HepG2 (cell line): ENCODE results near the gene RAET1E. TPM values are rescaled to one million over a fixed set of nuclear protein-coding genes. Genes with fewer than 3 reads are reported as not detected.

Source experiments
- CENPT ChIP-seq: sonication (generic); formaldehyde crosslinking; IDR thresholded peaks from 2 replicates; pipeline ENCODE4 v1.8.0; 2022; ENCODE audit warnings: low read depth, mild to moderate bottlenecking, moderate library complexity, missing genetic modification reagents
- CREB3 ChIP-seq: sonication (generic); formaldehyde crosslinking; IDR thresholded peaks from 2 replicates; pipeline ENCODE4 v1.5.0; 2020; ENCODE audit warnings: missing genetic modification reagents
- GLMP ChIP-seq: sonication (generic); formaldehyde crosslinking; IDR thresholded peaks from 2 replicates; pipeline ENCODE4 v1.9.0; 2021; ENCODE audit warnings: missing genetic modification reagents, mild to moderate bottlenecking, borderline replicate concordance
- NR2F1 ChIP-seq, 2 experiments: fragments of 450-650 bp in 1 of 2; formaldehyde crosslinking in 1 of 2; IDR thresholded peaks; 2 replicates each; pipeline versions ENCODE4 v1.5.0 to v1.6.1; 2016 to 2020; ENCODE audit warnings: mild to moderate bottlenecking in 1 of 2, missing compliant biosample characterization in 1 of 2, missing genetic modification reagents in 1 of 2, moderate library complexity in 1 of 2
- NR3C1 ChIP-seq: sonication (generic); formaldehyde crosslinking; IDR thresholded peaks from 2 replicates; pipeline ENCODE4 v1.4.0; 2020; ENCODE audit warnings: missing genetic modification reagents
- RBM22 ChIP-seq: fragments of 200-400 bp; formaldehyde crosslinking; optimal IDR thresholded peaks from 2 replicates; pipeline ENCODE3; 2017; ENCODE audit warnings: mild to moderate bottlenecking, low read length, moderate library complexity
- REPIN1 ChIP-seq: sonication (generic); formaldehyde crosslinking; IDR thresholded peaks from 2 replicates; pipeline ENCODE4 v1.8.0; 2022; ENCODE audit warnings: missing genetic modification reagents, low read depth, mild to moderate bottlenecking, borderline replicate concordance
- SP140L ChIP-seq: sonication (generic); formaldehyde crosslinking; IDR thresholded peaks from 2 replicates; pipeline ENCODE4 v1.4.0; 2020; ENCODE audit warnings: missing genetic modification reagents, borderline replicate concordance
- SRSF1 ChIP-seq: fragments of 200-400 bp; formaldehyde crosslinking; optimal IDR thresholded peaks from 2 replicates; pipeline ENCODE3; 2017; ENCODE audit warnings: mild to moderate bottlenecking, low read depth, low read length, moderate library complexity
- ZBTB2 ChIP-seq: sonication (generic); formaldehyde crosslinking; IDR thresholded peaks from 2 replicates; pipeline ENCODE4 v1.8.0; 2022; ENCODE audit warnings: low read depth, missing genetic modification reagents
- ZFP41 ChIP-seq: sonication (generic); formaldehyde crosslinking; IDR thresholded peaks from 2 replicates; pipeline ENCODE4 v1.4.0; 2020; ENCODE audit warnings: mild to moderate bottlenecking, missing genetic modification reagents, borderline replicate concordance
- ZNF281 ChIP-seq: sonication (generic); formaldehyde crosslinking; IDR thresholded peaks from 2 replicates; pipeline ENCODE4 v1.4.0; 2020; ENCODE audit warnings: missing genetic modification reagents, borderline replicate concordance
- ZNF546 ChIP-seq: sonication (generic); formaldehyde crosslinking; conservative IDR thresholded peaks from 2 replicates; pipeline ENCODE4 v1.8.1; 2023; ENCODE audit warnings: mild to moderate bottlenecking, missing genetic modification reagents
- ZNF558 ChIP-seq: sonication (generic); formaldehyde crosslinking; IDR thresholded peaks from 2 replicates; pipeline ENCODE4 v1.9.0; 2022; ENCODE audit warnings: mild to moderate bottlenecking, missing genetic modification reagents, borderline replicate concordance
- ZNF790 ChIP-seq: sonication (generic); formaldehyde crosslinking; IDR thresholded peaks from 2 replicates; pipeline ENCODE4 v1.8.0; 2022; ENCODE audit warnings: missing genetic modification reagents, mild to moderate bottlenecking, borderline replicate concordance
- polyA plus RNA-seq, 8 experiments: library from polyadenylated mRNA; depleted of rRNA in 3 of 8; stranded (reverse) in 7 of 8; unstranded in 1 of 8; fragments of >200 nt; fragmentation: Illumina TruSeq in 4 of 8; extraction: Trizol in 4 of 8; gene quantifications; 2 replicates each; pipeline versions ENCODE4 v1.2.1 to v1.2.3, GENCODE V29; 2011 to 2016; ENCODE audit warnings: low read depth in 4 of 8, missing spikeins in 1 of 8, mixed read lengths in 1 of 8; ENCODE audit not compliant: insufficient read depth in 1 of 8
- total RNA-seq, 5 experiments: library from RNA; depleted of rRNA; stranded (reverse); fragments of >200 nt; fragmentation: Illumina TruSeq; extraction: Trizol; gene quantifications; 2 replicates each; pipeline ENCODE4 v1.2.3, GENCODE V29; 2016; ENCODE audit warnings: low read depth in 1 of 5
- TF ChIP-seq, protein P1 (sequence below): sonication (generic); formaldehyde crosslinking; IDR thresholded peaks from 2 replicates; pipeline ENCODE4 v1.4.0; 2020; ENCODE audit warnings: mild to moderate bottlenecking, missing genetic modification reagents, borderline replicate concordance

Gene RAET1E
- total and polyA plus RNA-seq, 2 of the 13 experiments (the other 11 are each of a cell fraction or from before 2014, with no cell fraction given): not detected

DNA sequence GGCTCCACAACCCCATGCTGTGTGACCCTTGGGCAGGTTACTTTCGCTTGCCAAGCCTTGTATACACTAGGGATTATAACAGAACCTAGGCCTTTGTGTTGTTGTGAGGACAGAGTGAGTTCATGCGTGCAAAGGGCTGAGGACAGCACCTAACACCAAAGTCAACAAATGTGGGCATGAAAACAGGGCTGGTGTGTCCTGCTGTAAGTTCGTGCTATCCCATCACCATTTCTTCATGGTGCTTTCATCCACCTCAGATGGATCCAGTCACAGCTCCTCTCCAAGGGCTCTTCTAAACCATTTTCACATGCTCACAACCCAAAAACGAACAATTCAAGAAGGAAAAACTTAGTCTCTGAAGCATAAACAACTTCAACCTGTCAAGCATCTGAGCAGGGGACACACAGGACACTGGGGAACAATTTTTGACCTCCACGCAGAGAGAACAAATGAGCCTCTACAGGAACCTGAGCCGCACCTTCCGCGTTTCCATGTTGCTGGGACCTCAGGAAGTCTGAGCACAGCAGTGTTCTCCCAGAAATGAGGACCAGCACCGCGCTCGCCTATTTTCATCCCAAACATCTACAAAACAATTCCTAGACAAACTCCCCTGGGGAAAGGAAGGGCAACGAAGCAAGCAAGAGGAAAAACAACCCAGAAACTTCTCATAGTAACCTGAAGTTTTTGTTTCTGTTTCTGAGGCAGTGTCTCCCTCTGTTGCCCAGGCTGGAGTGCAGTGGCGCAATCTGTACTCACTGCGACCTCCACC is 36.9 kb downstream of the RAET1E start (continued):
- TF ChIP-seq GLMP (CRISPR knock-in tag): no peak
- TF ChIP-seq CENPT (CRISPR knock-in tag): no peak
- TF ChIP-seq SP140L (CRISPR knock-in tag): no peak
- no peak for TF ChIP-seq RBM22
- TF ChIP-seq ZNF546 (CRISPR knock-in tag): no peak
- TF ChIP-seq NR2F1 (CRISPR knock-in tag; IDR thresholded peaks at IDR 0.05): peak; percentile 58 to 67; a peak in 3 of 4 replicates
- TF ChIP-seq, protein P1, sequence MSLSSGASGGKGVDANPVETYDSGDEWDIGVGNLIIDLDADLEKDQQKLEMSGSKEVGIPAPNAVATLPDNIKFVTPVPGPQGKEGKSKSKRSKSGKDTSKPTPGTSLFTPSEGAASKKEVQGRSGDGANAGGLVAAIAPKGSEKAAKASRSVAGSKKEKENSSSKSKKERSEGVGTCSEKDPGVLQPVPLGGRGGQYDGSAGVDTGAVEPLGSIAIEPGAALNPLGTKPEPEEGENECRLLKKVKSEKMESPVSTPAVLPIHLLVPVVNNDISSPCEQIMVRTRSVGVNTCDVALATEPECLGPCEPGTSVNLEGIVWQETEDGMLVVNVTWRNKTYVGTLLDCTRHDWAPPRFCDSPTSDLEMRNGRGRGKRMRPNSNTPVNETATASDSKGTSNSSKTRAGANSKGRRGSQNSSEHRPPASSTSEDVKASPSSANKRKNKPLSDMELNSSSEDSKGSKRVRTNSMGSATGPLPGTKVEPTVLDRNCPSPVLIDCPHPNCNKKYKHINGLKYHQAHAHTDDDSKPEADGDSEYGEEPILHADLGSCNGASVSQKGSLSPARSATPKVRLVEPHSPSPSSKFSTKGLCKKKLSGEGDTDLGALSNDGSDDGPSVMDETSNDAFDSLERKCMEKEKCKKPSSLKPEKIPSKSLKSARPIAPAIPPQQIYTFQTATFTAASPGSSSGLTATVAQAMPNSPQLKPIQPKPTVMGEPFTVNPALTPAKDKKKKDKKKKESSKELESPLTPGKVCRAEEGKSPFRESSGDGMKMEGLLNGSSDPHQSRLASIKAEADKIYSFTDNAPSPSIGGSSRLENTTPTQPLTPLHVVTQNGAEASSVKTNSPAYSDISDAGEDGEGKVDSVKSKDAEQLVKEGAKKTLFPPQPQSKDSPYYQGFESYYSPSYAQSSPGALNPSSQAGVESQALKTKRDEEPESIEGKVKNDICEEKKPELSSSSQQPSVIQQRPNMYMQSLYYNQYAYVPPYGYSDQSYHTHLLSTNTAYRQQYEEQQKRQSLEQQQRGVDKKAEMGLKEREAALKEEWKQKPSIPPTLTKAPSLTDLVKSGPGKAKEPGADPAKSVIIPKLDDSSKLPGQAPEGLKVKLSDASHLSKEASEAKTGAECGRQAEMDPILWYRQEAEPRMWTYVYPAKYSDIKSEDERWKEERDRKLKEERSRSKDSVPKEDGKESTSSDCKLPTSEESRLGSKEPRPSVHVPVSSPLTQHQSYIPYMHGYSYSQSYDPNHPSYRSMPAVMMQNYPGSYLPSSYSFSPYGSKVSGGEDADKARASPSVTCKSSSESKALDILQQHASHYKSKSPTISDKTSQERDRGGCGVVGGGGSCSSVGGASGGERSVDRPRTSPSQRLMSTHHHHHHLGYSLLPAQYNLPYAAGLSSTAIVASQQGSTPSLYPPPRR (CRISPR knock-in tag): peak; percentile 80; the same call in 1 of the 2 replicates
- TF ChIP-seq ZNF281 (CRISPR knock-in tag): peak; percentile 57; the same call in 1 of the 2 replicates
- no peak for TF ChIP-seq CREB3
- no peak for TF ChIP-seq SRSF1
- TF ChIP-seq ZNF790 (CRISPR knock-in tag): no peak
- TF ChIP-seq ZNF558 (CRISPR knock-in tag): no peak; the same call in 1 of the 2 replicates
- no peak for TF ChIP-seq ZBTB2 (CRISPR knock-in tag)
- peak; percentile 80; the same call in 1 of the 2 replicates for TF ChIP-seq REPIN1 (CRISPR knock-in tag)
- no peak for TF ChIP-seq NR3C1 (CRISPR knock-in tag)
- no peak for TF ChIP-seq ZFP41 (CRISPR knock-in tag)
